ENCODE results near the gene LY86. TPM values are rescaled to one million over a fixed set of nuclear protein-coding genes. Genes with fewer than 3 reads are reported as not detected.

LY86 gene
- total and polyA plus RNA-seq, 2 donors (not counting 1 experiment from before 2014, with no cell fraction given): 68.7 to 90.2 TPM

DNA sequence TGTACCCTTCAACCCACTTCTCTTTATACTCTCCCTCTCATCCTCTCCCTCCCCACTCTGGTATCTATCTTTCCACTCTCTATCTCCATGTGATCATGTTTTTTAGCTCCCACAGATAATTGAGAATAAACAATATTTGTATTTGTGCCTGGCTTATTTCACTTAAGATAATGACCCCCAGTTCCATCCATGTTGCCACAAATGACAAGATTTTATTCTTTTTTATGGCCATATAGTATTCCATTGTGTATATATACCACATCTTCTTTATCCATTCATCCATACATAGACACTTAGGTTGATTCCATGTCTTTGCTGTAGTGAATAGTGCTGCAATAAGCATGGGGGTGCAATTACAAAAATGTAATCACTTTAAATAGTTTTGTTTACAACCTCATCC is 62.3 kb downstream of the LY86 start:
- TF ChIP-seq, protein P1, sequence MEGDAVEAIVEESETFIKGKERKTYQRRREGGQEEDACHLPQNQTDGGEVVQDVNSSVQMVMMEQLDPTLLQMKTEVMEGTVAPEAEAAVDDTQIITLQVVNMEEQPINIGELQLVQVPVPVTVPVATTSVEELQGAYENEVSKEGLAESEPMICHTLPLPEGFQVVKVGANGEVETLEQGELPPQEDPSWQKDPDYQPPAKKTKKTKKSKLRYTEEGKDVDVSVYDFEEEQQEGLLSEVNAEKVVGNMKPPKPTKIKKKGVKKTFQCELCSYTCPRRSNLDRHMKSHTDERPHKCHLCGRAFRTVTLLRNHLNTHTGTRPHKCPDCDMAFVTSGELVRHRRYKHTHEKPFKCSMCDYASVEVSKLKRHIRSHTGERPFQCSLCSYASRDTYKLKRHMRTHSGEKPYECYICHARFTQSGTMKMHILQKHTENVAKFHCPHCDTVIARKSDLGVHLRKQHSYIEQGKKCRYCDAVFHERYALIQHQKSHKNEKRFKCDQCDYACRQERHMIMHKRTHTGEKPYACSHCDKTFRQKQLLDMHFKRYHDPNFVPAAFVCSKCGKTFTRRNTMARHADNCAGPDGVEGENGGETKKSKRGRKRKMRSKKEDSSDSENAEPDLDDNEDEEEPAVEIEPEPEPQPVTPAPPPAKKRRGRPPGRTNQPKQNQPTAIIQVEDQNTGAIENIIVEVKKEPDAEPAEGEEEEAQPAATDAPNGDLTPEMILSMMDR (IDR thresholded peaks at IDR 0.05): no peak
- no peak for TF ChIP-seq EZH2 (IDR thresholded peaks at IDR 0.05; ENCODE audit: borderline replicate concordance, insufficient read depth, low read depth, low read length, poor library complexity, severe bottlenecking)
- POLR2A ChIA-PET: no interaction called here
- no peak overlapping the region for H3K27ac Mint-ChIP-seq
- Histone ChIP-seq H3K79me2 (ENCODE audit: control insufficient read depth, insufficient read depth, low read length) (no peaks in the 10 kb centered on the region), H3K9me3 (ENCODE audit: control extremely low read depth in 1 of 3, control insufficient read depth in 2 of 3, insufficient read depth in 1 of 3, low read length in 2 of 3) (no peaks in the 10 kb centered on the region), H3K4me3 (ENCODE audit: control extremely low read depth in 1 of 5, extremely low read depth in 1 of 5, insufficient read depth in 1 of 5, low read depth in 2 of 5, low read length in 4 of 5) (no peak overlapping the region), H3K4me1 (ENCODE audit: control insufficient read depth in 2 of 2, insufficient read depth in 2 of 2, low read length in 2 of 2) (no peaks in the 10 kb centered on the region), H4K20me1 (ENCODE audit: control insufficient read depth, insufficient read depth, low read length, poor library complexity, severe bottlenecking) (no peaks in the 10 kb centered on the region), H3K4me2 (replicated peaks; ENCODE audit: low read depth, low read length, poor library complexity, severe bottlenecking) (no peak overlapping the region), H3K9ac (ENCODE audit: low read length) (no peak overlapping the region), H2AFZ (ENCODE audit: insufficient read depth, low read depth, low read length, poor library complexity, severe bottlenecking) (no peak overlapping the region), H3K27me3 (replicated peaks in 1 of 4; ENCODE audit: control extremely low read depth in 1 of 4, control insufficient read depth in 3 of 4, insufficient read depth in 4 of 4, low read length in 3 of 4) (no peaks in the 10 kb centered on the region), H3K27ac (ENCODE audit: low read length in 2 of 2) (no peak overlapping the region), H3K36me3 (replicated peaks in 1 of 2; ENCODE audit: control extremely low read depth in 1 of 2, control insufficient read depth in 1 of 2, extremely low read depth in 1 of 2, insufficient read depth in 2 of 2, low read length in 1 of 2) (peaks cover 6 to 87% of the 10 kb centered on the region in 2 experiments)
- ATAC-seq (ENCODE audit: low read depth) (no peak), DNase-seq (no peak)
- intact Hi-C loops (cut with micrococcal nuclease): no loop called here
- peaks cover under 1% of the 10 kb centered on the region for H3K4me1 Mint-ChIP-seq
- no peaks in the 10 kb centered on the region for H3K9me3 Mint-ChIP-seq (ENCODE audit: insufficient read depth)
- no peaks in the 10 kb centered on the region for H3K27me3 Mint-ChIP-seq
- CTCF ChIA-PET: interaction anchor here (1.0 to 1.2 kb wide), 3 partner anchors 26 to 96 kb away, joined by 3 read pairs; no protein-coding TSS in a partner anchor
- no peak overlapping the region for H3K4me3 Mint-ChIP-seq

DNA sequence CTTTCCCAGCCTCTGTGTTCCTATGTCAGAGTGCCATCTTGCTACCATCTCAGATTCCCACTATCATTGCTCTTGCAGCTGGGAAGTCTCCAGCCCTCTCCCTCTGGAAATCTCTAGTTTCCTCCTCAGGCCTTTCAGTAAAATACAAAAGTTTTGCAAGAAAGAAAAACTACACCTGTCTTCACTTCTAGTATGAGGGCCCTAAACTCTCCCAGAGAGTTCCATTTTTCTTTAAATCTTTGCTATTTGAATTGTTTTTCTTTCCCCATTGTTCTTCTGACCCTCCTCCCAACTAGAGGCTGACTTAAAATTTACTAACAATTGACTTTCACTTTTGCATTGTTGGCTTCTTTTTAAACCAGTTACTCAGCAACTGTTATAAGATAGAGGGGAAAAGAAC is 62.8 kb downstream of the LY86 start:
- ChIA-PET POLR2A (no interaction called here), CTCF (interaction anchor here (1.2 kb wide), 1 partner anchor 94 kb away, joined by 3 read pairs; no protein-coding TSS in a partner anchor)
- Mint-ChIP-seq H3K4me1 (peaks cover 2% of the 10 kb centered on the region), H3K9me3 (ENCODE audit: insufficient read depth) (no peaks in the 10 kb centered on the region), H3K27me3 (no peaks in the 10 kb centered on the region), H3K4me3 (no peak overlapping the region), H3K27ac (no peak overlapping the region)
- intact Hi-C loops (cut with micrococcal nuclease): no loop called here
- Histone ChIP-seq H3K27me3 (replicated peaks in 1 of 4; ENCODE audit: control extremely low read depth in 1 of 4, control insufficient read depth in 3 of 4, insufficient read depth in 4 of 4, low read length in 3 of 4) (no peaks in the 10 kb centered on the region), H2AFZ (ENCODE audit: insufficient read depth, low read depth, low read length, poor library complexity, severe bottlenecking) (no peak overlapping the region), H3K4me1 (ENCODE audit: control insufficient read depth in 2 of 2, insufficient read depth in 2 of 2, low read length in 2 of 2) (no peaks in the 10 kb centered on the region), H3K27ac (ENCODE audit: low read length in 2 of 2) (no peak overlapping the region), H3K4me2 (replicated peaks; ENCODE audit: low read depth, low read length, poor library complexity, severe bottlenecking) (no peak overlapping the region), H3K9ac (ENCODE audit: low read length) (no peak overlapping the region), H3K36me3 (replicated peaks in 1 of 2; ENCODE audit: control extremely low read depth in 1 of 2, control insufficient read depth in 1 of 2, extremely low read depth in 1 of 2, insufficient read depth in 2 of 2, low read length in 1 of 2) (peaks cover 6 to 82% of the 10 kb centered on the region in 2 experiments), H3K4me3 (ENCODE audit: control extremely low read depth in 1 of 5, extremely low read depth in 1 of 5, insufficient read depth in 1 of 5, low read depth in 2 of 5, low read length in 4 of 5) (no peak overlapping the region), H4K20me1 (ENCODE audit: control insufficient read depth, insufficient read depth, low read length, poor library complexity, severe bottlenecking) (no peaks in the 10 kb centered on the region), H3K79me2 (ENCODE audit: control insufficient read depth, insufficient read depth, low read length) (no peaks in the 10 kb centered on the region), H3K9me3 (ENCODE audit: control extremely low read depth in 1 of 3, control insufficient read depth in 2 of 3, insufficient read depth in 1 of 3, low read length in 2 of 3) (no peaks in the 10 kb centered on the region)
- TF ChIP-seq, protein P1 (IDR thresholded peaks at IDR 0.05): no peak
- TF ChIP-seq EZH2 (IDR thresholded peaks at IDR 0.05; ENCODE audit: borderline replicate concordance, insufficient read depth, low read depth, low read length, poor library complexity, severe bottlenecking): no peak
- ATAC-seq (ENCODE audit: low read depth) (no peak), DNase-seq (no peak)

Data from B cell (primary cell).